Measurements from ENCODE around the gene HSPA1B. TPM values are rescaled to one million over a fixed set of nuclear protein-coding genes. Genes with fewer than 3 reads are reported as not detected.

The HSPA1B gene
- total and polyA plus RNA-seq, 2 donors (not counting 1 experiment from before 2014, with no cell fraction given), result 79.2 to 145 TPM

DNA sequence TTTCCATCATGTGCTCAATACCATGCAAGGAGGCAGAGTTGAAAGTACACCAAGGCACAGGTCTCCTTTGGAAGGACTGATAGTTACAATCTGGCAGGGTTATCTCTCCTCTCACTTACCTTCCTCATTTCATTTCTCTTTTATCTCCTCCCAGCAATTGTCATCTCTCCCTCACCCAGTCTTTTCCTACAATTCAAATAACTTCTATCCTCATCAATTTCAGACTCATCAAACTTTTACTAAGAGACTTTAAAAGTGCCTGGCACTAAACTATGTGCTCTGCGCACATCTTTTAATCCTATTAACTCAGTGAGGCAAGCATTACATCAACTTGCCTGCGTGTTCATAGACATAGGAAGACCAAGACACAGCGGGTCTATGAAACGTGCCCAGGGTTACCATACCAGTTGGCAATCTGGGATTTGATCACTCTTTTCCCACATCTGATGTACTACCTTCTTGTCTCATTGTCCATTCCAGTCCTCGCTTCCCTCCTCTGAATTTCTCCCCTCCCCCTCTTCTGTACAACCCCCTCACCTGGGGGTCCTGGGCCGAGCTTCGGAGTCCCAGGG is 33.2 kb upstream of the HSPA1B start:
- Mint-ChIP-seq H3K27ac (peak overlapping the region; percentile 99), H3K4me1 (peaks cover 61% of the 10 kb centered on the region), H3K27me3 (no peaks in the 10 kb centered on the region), H3K4me3 (peak overlapping the region; percentile 97), H3K9me3 (ENCODE audit: insufficient read depth) (no peaks in the 10 kb centered on the region)
- H3K27ac ChIP-seq (ENCODE audit: low read length in 2 of 2), result peak overlapping the region; percentile 75 to 87
- ATAC-seq (ENCODE audit: low read depth), result no peak
- H3K27me3 ChIP-seq (replicated peaks in 1 of 4; ENCODE audit: control extremely low read depth in 1 of 4, control insufficient read depth in 3 of 4, insufficient read depth in 4 of 4, low read length in 3 of 4), result no peaks in the 10 kb centered on the region
- intact Hi-C loops (cut with micrococcal nuclease), result loop anchor here (2.0 kb wide), 2 partner anchors 18 to 56 kb away; partner anchors contain the start of gene VWA7
- 26% methylated on average over 7 of the region's 7 CpGs for WGBS (ENCODE audit: insufficient coverage)
- H4K20me1 ChIP-seq (ENCODE audit: control insufficient read depth, insufficient read depth, low read length, poor library complexity, severe bottlenecking), result no peaks in the 10 kb centered on the region
- H2AFZ ChIP-seq (ENCODE audit: insufficient read depth, low read depth, low read length, poor library complexity, severe bottlenecking), result peak overlapping the region; percentile 80
- H3K9ac ChIP-seq (ENCODE audit: low read length), result peak overlapping the region; percentile 92
- CTCF ChIA-PET, result interaction anchor here (0.5 to 1.3 kb wide), 7 partner anchors 17 to 69 kb away, joined by 3 to 4 read pairs (median 3); partner anchors contain the start of genes NEU1 and VWA7
- H3K4me1 ChIP-seq (ENCODE audit: control insufficient read depth in 2 of 2, insufficient read depth in 2 of 2, low read length in 2 of 2), result peaks cover 54 to 73% of the 10 kb centered on the region in 2 donors
- H3K36me3 ChIP-seq (replicated peaks in 1 of 2; ENCODE audit: control extremely low read depth in 1 of 2, control insufficient read depth in 1 of 2, extremely low read depth in 1 of 2, insufficient read depth in 2 of 2, low read length in 1 of 2), result peaks cover 0 to 28% of the 10 kb centered on the region in 2 experiments
- H3K4me2 ChIP-seq (replicated peaks; ENCODE audit: low read depth, low read length, poor library complexity, severe bottlenecking), result peak overlapping the region; percentile 97
- H3K79me2 ChIP-seq (ENCODE audit: control insufficient read depth, insufficient read depth, low read length), result peaks cover 27% of the 10 kb centered on the region
- H3K9me3 ChIP-seq (ENCODE audit: control extremely low read depth in 1 of 3, control insufficient read depth in 2 of 3, insufficient read depth in 1 of 3, low read length in 2 of 3), result no peaks in the 10 kb centered on the region
- TF ChIP-seq, protein P1, sequence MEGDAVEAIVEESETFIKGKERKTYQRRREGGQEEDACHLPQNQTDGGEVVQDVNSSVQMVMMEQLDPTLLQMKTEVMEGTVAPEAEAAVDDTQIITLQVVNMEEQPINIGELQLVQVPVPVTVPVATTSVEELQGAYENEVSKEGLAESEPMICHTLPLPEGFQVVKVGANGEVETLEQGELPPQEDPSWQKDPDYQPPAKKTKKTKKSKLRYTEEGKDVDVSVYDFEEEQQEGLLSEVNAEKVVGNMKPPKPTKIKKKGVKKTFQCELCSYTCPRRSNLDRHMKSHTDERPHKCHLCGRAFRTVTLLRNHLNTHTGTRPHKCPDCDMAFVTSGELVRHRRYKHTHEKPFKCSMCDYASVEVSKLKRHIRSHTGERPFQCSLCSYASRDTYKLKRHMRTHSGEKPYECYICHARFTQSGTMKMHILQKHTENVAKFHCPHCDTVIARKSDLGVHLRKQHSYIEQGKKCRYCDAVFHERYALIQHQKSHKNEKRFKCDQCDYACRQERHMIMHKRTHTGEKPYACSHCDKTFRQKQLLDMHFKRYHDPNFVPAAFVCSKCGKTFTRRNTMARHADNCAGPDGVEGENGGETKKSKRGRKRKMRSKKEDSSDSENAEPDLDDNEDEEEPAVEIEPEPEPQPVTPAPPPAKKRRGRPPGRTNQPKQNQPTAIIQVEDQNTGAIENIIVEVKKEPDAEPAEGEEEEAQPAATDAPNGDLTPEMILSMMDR (IDR thresholded peaks at IDR 0.05), result no peak
- TF ChIP-seq EZH2 (IDR thresholded peaks at IDR 0.05; ENCODE audit: borderline replicate concordance, insufficient read depth, low read depth, low read length, poor library complexity, severe bottlenecking), result no peak
- peak overlapping the region; percentile 12 to 96 (median 95) for H3K4me3 ChIP-seq (ENCODE audit: control extremely low read depth in 1 of 5, extremely low read depth in 1 of 5, insufficient read depth in 1 of 5, low read depth in 2 of 5, low read length in 4 of 5)
- DNase-seq, result peak; percentile 52
- POLR2A ChIA-PET, result interaction anchor here (0.5 to 3.5 kb wide), 9 partner anchors 12 to 173 kb away, joined by 3 to 38 read pairs (median 5); partner anchors contain the start of genes CLIC1, LSM2 and MSH5

All from B cell (primary cell).